Stimulated activated CD4-positive, alpha-beta T cell treated with anti-CD3 and anti-CD28 coated beads, Interleukin-2, amount 100 ng/mL, for 48 hours (primary cell): ENCODE results near the gene RNASE8.

Experiments
- DNase-seq, 2 donors: peaks; one replicate each; pipeline ENCODE4 v3.0.0-alpha.2; 2020

The RNASE8 gene

DNA sequence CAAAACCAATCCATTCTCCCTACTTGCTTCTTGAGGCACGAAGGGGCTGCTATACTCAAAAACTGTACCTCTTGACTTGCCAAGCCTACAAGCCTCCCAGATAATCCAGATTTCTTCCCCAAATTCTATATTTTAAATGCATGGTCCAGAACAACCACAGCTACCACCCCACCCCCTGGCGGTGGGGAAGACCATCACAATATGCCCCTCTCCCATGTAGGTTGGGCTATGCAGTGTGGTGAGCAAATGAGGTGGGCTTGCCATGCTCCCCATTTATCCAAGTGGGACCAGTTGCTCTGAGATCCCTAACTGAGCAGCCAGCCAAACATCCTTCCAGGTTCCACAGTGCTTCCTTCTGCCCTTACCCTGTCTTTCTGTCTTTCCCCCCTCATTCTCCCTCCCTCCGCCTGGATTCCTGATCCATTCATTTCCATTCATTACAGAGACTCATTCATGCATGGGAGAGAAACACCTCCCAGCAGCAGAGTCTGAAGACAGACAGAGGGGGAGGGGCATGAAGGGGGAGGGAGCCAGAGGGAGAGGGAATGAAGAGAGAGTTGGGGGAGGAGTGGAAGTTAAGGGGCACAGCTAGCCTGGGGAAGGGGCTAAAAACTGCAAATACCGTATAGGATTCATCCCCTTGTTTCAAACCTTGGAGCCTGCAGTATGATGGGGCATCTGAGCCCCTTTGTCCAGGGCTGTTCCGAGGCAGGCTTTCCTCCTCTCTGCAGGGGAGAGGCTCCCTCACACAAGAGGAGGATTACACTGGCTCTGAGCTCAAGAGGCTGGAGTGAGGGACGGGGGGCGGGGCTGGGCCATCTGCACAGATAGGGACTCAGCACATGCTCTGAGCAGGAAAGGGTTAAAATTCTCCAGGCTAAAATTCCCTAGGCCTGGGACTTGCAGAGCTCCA lies 36.4 kb downstream of the RNASE8 start:
- DNase-seq, result no peak

DNA sequence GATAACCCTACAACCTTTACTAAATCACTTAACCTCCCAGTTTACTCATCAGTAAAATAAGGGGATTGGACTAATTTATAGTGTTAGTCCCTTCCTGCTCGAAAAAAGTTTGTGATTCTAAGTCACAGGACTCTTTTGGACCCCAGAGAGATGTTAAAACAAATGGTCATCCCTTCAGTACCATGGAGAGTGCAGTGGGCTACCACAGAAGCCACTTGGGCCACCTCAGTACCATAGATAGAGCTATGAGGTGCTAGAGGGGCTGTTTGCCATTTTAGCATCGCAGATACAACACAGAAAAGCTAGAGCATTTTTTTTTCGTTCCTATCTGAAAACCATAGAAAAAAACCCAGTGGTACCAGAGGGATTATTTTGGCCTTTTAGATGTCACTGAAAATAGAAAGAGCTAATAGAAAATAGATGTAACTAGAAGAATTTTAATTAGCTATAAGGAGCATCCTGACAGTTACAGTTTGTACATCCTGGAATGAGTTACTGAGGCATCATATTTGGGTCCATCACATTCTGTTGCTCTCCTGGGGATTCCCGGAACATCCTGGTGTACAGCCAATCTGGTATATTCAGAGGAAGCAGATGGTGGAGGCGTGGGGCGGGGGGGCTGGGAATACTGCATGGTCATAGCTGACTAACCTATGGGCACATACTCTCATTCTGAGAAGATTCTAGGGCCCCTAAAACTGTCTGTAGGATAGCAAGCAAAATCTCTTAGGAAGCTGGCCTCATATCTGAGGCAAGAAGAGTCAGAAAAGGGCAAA lies 38.0 kb downstream of the RNASE8 start:
- no peak for DNase-seq

DNA sequence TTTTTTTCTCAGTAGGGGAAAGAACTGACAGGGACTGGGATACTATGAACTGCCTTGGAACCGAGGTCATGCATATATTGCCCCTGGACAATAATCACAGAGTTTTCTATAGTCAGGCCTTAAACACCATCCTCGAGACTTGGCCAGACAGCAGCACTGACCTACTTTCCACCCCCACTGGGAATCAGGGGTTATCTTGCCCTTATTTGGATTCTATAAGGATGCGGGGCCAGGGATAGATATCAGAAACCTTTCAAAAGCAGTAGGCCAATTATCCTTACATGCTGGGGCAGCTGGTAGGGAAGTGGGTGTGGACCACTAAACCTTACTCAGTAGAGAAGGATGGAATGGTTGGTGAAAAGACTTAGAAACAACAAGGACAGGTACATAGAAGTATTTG lies 38.8 kb downstream of the RNASE8 start:
- no peak for DNase-seq

DNA sequence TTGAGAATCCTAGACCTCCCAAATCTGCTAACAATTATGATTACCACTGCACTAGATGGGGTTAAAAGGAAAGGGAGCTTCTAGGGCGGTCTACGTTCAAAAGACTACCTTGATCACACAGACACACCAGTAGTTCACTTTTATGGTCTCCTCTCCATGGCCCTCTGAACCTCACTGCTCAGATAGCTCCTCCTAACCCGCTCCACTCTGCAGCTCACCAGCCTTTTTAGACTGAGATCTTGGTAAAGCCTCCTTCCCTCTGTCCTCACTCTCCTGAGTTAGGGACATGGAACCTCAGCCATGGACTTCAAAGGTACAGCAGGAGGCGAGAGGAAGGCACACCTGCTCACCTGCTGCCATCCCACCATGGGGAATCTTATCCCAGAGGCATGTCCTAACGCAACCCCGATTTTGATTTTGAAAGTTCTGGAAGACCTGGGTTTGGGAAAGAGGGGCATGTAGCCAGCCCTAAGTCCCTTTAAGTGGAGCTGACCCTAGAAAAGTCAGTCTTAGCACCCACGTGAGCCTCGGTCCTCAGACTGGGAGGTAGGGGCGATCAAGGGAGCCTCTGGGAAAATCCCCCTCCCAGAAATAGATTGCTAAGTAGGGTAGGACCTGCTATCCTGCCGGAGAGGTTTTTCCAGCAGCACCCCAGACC lies 39.5 kb downstream of the RNASE8 start:
- DNase-seq, result no peak

DNA sequence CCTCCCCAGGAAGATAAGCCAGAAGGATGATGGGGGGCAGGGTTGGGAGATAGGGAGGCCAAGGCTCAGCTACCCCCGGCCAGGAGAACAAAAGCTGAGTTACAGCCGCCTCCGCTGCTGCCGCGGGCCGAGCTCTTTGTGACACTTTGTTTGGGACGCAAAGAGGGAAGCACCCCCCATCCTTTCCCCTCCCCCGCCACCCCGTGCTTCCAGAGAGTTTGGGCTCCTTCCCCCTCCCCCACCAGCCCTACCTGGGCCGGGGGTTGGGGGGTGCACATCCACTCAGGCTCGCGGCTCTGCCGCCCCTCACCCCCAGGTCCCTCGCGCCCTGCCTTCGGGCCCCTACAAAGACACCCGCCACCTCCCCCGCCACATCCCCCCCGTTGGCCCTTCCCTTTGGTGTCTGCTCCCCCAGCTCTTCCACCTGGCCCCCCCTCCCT lies 40.0 kb downstream of the RNASE8 start:
- DNase-seq, result no peak

DNA sequence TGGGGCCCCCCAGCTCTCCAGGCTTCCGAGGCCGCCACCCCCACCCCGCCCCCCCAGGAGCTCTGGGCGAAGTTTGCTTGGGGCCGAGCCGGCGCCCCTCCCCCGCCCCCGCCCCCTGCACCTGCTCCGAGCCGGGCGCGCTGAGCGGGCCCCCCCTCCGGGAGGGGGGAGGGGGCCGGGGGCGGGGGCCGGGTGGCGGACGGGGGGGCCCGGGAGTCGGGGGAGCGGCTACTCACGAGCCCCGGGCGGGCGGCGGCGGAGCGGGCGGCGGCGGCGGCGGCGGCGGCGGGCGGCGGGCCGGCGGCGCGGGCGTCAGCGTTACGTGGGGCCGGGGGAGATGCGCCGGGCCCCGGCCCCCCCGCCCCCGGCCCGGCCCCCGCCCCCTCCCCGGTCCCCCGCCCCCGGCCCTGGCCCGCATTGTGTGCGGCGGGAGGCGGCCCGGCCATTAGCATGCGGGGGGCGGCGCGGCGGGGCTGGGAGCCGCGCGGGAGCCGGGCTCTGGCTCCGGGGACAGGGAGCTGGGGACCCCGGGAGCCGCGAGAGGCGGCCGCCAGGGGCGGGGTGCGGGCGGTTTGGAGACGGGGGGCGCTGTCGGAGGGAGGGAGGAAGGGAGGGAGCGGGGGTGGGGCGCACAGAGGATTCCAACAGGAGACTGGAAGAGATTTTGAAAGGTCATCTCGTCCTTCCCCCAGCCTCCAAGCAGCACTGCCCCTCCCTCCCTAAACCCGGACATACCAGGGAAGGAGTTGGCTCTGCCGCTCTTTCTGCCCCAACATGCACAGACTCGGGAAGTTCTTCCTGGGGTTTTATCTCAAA lies 40.7 kb downstream of the RNASE8 start, which contains the start of gene ZNF219:
Gene ZNF219, minus strand, starts transcription at position 580 of the 816 bp plus-strand sequence. CDS start 5,064 bp downstream, outside the sequence.
- DNase-seq, result no peak

DNA sequence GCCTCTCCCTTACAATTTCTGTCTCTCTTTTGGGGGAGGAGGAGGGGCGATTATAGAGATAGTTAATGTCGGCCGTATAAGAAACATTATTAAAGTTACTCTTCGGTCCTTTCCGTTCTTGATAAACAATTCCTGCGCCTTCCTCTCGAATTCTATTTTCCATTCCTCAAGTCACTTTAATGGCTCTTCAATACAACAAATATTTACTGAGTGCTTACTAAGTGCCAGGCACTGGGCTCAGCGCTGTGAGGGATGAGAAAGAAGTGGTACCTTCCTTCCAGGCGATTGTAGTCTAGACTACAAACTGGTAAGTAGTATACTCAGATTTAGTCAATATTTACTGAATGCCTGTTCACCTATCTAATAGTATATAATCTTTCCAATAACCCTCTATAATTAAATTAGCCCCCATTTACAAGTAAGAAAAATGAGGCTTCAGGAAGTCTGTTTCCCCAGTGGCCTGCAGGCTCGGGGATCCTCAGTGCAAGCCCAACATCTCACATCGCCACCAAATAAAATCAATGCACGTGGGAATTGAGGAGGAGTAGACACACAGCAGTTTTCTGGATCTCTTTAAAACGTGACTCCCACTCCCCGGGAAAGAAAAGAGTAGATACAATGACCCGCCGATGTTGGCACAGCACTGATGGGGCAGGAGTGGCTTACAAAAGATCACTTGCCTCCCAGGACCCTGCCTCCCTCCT lies 41.4 kb downstream of the RNASE8 start:
- DNase-seq, result no peak

DNA sequence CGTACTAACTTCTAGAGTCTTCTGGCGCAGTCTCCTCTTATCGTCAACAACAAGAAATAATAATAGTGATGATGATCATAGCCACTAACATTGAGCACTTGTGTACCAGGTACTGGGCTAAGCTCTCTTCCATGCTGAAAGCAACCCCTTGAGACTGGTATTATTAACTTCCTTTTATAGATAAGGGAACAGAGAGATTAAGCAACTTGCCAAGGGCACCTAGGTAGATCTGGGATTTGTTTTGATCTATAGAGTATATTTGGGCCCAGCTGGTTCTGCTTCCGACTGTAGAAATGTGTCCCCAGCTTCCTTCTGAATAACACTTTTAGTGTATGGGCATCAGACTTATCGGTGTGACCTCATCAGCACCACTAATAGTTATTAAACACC lies 42.0 kb downstream of the RNASE8 start:
- no peak for DNase-seq

DNA sequence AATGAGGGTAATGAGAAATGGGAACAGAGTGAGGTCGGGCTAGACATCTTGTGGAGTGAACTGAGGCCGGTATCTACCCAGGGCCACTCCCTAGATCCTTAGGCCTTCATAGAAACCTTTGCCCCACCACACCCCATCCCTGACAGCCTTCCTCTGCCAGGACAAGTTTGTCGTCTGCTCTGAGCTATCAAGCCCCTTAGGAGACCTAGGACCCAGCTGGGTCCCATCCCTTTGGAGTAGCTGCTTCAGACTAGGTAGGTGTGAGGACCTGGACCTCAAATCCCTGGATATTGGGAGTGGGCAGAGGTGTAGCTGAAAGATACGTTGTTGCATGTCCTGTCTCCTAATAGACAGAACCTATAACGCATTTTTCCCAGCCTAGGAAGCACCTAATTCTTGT lies 43.3 kb downstream of the RNASE8 start, which contains the start of gene TMEM253:
Gene TMEM253, plus strand, starts transcription at position 136 of the 400 bp plus-strand sequence. CDS start 278 bp downstream, outside the sequence.
- no peak for DNase-seq

DNA sequence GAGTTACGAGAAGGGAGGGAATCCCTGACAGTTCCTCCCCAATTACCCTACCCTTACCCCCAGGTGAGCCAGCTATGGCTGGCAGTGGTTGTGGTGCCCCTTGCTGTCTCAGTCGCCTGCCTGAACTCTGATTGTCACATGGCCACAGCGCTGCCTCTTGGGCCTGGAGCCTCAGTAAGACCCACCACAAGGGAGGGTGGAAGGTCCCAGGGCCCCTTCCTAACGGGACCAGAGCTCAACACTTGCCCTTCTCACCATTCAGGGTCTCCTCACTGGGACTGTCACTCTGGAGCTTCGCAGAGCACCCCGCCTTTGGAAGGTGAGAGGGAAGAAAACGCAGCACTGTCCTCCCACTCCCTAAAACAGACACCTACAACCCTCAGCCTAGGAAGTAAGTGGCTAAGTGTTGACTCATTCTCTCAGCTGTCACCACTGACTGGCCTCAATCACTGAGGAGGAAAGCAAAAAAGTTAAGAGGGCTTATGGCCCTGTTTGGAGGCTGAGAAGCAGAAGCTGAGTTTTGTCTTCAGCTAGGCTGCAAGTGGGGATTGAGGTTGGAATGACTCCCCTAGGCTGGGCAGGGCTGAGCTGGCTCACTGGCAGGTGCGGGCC lies 44.3 kb downstream of the RNASE8 start:
- no peak for DNase-seq

DNA sequence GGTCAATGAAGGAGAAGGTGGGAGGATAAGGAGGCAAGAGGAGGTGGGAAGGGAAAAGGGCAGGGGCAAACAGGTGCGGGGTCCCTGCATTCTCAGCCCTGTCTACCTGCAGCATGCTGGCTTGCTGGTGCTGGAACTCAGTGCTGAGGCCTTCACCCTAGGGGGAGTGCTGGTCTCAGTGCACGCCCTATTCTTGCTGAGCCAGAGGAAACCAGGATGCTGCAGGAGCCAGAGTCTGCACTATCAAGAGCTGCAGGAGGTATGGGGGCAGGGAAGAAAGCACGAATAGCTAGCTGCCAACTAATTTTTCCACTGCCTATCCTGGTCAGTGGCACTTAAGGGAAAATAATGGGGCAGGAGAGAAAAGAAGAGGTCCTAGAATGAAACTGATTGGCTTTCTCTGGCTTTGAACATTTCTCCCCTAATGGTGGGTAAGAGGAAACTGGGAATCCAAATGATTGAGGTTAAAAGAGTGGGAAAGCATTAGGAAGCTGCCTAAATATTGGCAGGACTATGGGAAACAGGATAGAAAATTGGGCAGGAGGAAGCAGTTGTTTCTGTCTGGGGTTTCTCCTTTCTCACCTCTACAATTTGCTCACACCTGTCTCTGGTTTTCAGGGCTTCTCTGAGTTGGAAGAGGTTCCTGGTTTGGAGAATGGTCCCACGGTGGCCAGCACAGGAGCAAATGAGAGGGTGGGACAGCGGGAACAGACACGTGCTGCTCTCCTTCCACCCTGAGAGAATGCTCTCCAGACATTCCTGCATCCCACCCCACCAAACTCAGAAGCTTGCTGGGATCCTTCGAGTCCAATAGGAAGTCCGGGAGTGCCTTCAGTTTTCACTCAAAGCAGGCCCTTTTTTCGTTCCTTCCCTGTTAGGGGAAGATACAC lies 45.1 kb downstream of the RNASE8 start:
- DNase-seq, result no peak

DNA sequence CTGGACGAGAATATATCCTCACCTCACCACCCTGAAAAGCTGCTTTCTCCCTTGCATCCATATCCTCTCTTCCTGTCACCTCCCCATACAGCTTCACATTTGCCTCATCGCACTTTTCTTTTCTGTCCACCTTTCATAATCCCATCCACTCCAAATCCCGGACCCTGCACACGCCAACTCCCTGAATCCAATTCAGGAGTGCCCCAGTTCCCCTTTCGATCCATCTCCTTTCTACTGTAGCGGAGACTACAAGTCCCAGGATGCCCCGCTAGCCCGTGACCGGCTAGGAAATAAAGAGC lies 45.7 kb downstream of the RNASE8 start:
- no peak for DNase-seq

DNA sequence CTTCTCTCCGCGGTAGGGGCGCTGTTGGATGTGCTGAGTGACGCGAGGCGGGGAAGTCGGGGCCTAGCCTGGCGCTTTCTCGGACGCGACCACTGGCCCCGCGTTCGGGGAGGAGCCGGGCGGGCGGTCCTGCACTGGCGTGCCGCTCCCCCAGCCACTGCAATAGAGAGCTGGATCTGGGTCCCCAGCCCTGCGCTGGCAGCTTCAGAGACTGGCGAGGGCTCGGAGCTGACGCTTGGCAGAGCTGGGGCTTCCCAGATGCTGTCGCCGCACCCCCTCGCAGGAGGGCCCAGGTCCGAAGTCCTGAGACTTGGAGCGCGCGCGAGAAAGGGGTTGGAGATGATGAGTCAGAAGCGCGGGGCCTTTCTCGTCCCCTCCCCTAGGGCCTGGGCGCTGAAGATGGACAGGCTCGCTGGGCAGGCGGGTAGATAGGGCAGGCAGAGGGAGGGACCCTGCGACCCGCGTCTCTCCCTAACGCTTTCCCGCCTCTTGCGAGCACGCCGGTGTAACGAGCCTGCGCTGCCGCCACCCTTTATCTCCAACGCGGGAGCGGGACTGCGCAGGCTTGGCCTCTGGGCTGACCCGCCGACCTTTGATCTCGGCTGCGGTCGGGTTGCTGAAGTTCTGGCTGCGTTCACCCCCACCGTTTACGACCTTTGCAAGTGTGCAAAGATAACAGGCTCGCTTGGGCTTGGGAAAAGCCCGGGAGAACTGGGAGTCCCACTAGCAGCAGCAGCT lies 46.3 kb downstream of the RNASE8 start:
- peak; percentile 89 to 90 for DNase-seq

DNA sequence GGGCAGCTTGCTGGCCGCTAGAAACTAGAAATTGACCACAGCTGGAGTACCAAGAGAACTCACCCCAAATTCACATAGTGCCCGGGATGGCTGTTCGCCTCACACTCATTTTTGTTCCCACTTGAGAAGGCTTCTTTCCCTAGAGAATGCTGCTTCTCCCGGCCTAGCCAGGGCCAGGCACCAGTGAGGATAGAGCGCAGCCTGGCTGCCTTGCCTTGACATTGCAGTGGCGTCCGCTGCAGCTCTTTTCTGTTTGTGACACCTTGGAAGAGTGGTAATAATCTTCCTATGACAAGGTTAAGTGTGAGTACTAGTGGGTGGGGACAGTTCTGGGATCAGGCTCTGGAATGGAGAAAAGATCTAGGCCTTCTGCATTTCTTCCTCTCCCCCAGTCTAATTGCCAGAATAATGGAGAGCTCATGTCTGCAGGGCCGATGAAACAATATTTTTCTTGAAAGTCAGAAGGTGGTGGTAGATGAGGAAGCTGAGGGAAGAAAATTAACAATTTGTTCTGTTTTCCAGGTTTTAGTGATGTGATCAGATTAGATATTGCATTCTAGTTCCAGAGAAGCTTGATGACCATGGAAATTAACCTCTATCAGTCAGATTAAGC lies 46.9 kb downstream of the RNASE8 start:
- DNase-seq, result peak; percentile 48 to 61

DNA sequence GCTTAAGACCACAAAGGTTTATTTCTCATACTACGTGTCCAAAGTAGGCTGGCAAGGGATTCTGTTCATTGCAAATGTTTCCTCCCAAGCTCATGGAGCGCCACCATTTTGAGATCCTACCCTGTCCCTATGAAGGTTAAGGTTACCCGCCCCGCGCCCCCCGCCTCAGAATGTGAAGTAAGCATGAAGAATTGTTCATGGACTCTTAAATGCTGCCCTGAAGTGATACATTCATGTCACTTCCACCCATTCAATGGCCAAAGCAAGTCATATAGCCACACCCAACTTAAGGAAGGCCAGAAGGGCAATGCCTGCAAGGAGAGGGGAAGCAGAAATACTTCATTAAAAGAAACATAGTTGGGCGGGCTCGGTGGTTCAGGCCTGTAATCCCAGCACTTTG lies 47.5 kb downstream of the RNASE8 start:
- no peak for DNase-seq

DNA sequence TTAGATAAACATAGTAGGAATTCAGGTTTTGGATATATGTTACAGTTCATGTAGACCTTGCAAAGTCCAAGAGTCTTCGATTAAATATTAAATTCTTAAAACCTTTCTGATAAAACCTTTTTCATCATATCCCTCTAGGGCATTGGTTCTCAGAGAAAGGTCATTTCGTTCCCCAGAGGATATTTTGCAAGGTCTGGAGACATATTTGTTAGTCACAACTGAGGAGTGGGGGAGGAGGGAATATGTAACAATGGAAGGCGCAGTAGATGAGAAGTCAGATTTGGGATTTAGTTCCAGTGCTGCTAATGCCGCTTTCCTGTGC lies 48.5 kb downstream of the RNASE8 start:
- DNase-seq, result no peak

DNA sequence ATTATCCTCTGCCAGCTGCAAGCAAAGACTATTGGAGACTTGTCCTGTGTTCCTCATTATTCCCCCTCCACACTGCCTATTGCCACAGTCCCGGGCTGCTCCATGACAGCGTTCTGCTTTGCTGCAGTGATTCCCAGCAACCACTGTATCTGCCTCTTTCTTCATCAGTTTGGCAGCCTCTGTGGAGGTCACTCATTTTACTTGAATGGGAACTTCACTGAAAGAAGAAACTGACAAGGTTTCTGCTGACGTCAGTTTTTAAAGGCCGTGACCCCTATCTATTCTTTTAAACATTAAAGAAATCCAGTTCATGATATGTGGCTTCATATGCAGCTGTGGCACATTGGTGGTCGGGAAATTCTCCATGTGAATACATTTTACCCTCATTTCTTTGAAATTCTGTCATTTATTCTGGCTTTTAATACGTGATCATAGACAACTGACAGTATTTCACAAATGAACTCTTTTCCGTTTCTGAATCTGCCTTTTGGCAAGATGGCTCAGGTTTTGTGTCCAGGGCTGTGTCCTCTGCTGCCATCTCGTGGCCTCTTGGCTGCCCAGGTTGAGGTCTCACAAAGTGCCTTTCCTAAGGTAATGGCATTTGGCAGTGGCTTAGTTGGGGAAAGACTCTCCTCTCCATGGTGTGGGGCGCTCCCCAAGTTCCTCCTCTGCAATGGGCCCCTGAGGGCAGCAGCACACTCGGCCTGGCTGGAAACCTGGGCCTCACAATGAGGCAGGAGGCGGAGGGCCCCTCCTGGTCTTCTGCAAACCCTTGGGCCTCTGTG lies 49.1 kb downstream of the RNASE8 start:
- DNase-seq, result peak; percentile 72 to 79

DNA sequence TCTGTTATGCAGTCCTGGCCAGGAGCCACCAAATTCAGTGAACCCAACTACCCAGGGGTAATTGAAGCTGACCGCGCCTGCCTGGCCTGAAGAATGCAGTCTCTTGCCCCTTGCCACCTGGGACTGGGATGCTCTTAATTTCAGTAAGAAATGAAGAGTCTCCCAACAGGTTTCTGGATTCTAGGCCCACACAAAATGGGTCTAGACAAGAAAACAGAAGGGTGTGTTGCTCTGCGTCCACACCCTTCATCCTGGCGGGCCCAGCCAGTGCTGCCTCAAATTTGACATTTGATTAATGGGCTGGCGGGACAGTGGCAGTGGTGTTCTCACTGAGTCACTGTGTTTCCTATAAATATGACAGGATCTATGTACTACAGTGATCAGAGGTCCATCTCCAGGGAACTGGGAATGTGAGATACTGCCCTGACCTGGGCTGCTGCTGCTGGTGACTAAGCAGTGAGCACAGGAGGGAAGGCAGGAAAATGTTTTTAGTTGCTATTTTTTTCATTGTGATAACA lies 49.7 kb downstream of the RNASE8 start:
- DNase-seq, result no peak
